Kidney (tissue), 14 donors: ENCODE data around the gene CRIP1. TPM values are rescaled to one million over a fixed set of nuclear protein-coding genes. Genes with fewer than 3 reads are reported as not detected.

Experiments used
- DNase-seq, 5 donors: peaks; one replicate each; pipeline ENCODE4 v3.0.0-alpha.2; 2013 to 2020
- FAIRE-seq: peaks from 2 replicates; lab custom pipeline; 2012; peaks lifted over from hg19 to GRCh38; lab: Jason Lieb, UNC
- H3K27ac ChIP-seq, 2 donors: one replicate each; pipeline ENCODE4 v1.7.0; 2013; ENCODE audit warnings: low read depth in 2 of 2, low read length in 2 of 2, inconsistent platforms in 1 of 2
- H3K27me3 ChIP-seq: one replicate; pipeline ENCODE4 v1.7.1; 2013; ENCODE audit warnings: low read length, inconsistent platforms; ENCODE audit not compliant: control insufficient read depth, insufficient read depth
- H3K36me3 ChIP-seq, 3 donors: one replicate each; pipeline versions ENCODE4 v1.7.0 to v1.7.1; 2013; ENCODE audit warnings: low read length in 3 of 3, control low read depth in 1 of 3, inconsistent platforms in 1 of 3; ENCODE audit not compliant: insufficient read depth in 3 of 3, control insufficient read depth in 2 of 3
- H3K4me1 ChIP-seq, 3 donors: one replicate each; pipeline versions ENCODE4 v1.7.0 to v1.7.1; 2013; ENCODE audit warnings: low read length in 3 of 3, inconsistent platforms in 1 of 3, low read depth in 1 of 3; ENCODE audit not compliant: control insufficient read depth in 2 of 3, insufficient read depth in 2 of 3
- H3K4me3 ChIP-seq, 3 donors: one replicate each; pipeline versions ENCODE4 v1.7.0 to v1.8.1; 2013; ENCODE audit warnings: low read length in 3 of 3, control low read depth in 1 of 3, inconsistent platforms in 1 of 3
- H3K9ac ChIP-seq, 3 donors: one replicate each; pipeline versions ENCODE4 v1.7.0 to v1.7.1; 2013; ENCODE audit warnings: low read length in 3 of 3, control low read depth in 1 of 3, inconsistent platforms in 1 of 3
- H3K9me3 ChIP-seq, 3 donors: one replicate each; pipeline versions ENCODE4 v1.7.0 to v1.7.1; 2013; ENCODE audit warnings: low read length in 3 of 3, control low read depth in 1 of 3, inconsistent platforms in 1 of 3; ENCODE audit not compliant: control insufficient read depth in 2 of 3, insufficient read depth in 1 of 3
- intact Hi-C: fragments of 100-400 bp; cut with DNase I; formaldehyde crosslinking; loops from one replicate; pipeline ENCODE4 v1.11.1; 2022
- polyA plus RNA-seq: library from polyadenylated mRNA; stranded (reverse); fragments of 350-450 nt; fragmentation: Illumina TruSeq; extraction: RNeasy Lipid Tissue Mini Kit (QIAGEN cat#74804); gene quantifications from one replicate; pipeline ENCODE4 v1.2.3, GENCODE V29; 2014; ENCODE audit warnings: low read depth, low replicate concordance; ENCODE audit not compliant: insufficient read depth
- total RNA-seq: library from RNA; stranded (reverse); fragmentation: NEBNext Ultra II Directional; extraction: Animal tissue kit (Norgen Biotek cat#: 25700); gene quantifications from one replicate; pipeline ENCODE4 v1.2.1, GENCODE V29; 2021
- TF ChIP-seq, protein P1 (sequence below): IDR thresholded peaks from 3 replicates; pipeline ENCODE4 v1.5.1; 2012; ENCODE audit warnings: mild to moderate bottlenecking, moderate library complexity, borderline replicate concordance; ENCODE audit not compliant: insufficient read depth; ENCODE audit errors: extremely low read depth
- donor health status: control.
- donor health status: control.
- donor health status: control.
- donor health status: control.
- donor health status: control.
- donor health status: DM: yes; HTN: yes; CAD: no.
- donor health status: Normal renal cell carcinoma (clear cell type).

The CRIP1 gene
- total and polyA plus RNA-seq, 2 donors from 2014 or later: 272 to 381 TPM

DNA sequence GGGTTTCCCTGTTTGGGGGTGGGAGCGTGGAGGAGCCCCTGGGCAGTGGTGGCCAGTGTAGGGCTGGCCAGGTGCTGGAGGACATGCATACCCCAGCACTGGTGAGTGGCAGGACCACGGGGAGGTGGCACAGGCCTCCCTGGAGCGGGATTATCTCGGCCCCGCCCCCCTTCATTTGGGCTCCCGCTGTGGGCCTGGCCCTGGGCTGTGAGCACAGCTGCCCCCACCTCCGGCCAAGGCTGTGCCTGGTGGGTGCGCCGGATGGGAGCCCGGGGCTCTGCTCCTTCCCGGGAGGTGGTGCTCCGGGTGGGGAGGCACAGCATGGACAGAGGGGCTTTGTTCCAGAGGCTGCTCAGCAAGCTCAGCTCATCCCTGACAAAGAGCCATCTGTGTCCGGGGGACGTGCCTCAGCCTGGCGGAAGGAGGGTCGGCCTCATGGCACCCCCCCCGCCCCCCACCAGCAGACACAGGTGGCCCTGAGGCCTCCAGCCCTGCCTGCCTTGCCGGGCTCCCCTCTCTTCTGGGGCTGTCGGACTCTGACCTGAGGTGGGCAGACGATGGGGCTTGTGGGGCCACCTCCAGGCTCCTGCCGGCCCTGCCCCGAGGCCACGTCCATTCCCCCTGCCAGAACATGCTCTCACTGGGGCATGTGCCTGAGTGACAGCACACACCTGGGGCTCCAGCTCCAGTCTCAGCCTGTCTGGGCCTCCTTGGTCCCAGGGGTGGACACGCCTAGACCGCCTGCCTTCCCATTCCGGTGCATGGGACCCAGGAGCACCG, 12.8 kb downstream of the CRIP1 start:
- Histone ChIP-seq H3K27ac (no peak overlapping the region), H3K4me1 (no peaks in the 10 kb centered on the region), H3K4me3 (no peak overlapping the region), H3K9me3 (no peaks in the 10 kb centered on the region), H3K36me3 (no peaks in the 10 kb centered on the region), H3K9ac (no peak overlapping the region), H3K27me3 (no peaks in the 10 kb centered on the region)
- TF ChIP-seq, protein P1, sequence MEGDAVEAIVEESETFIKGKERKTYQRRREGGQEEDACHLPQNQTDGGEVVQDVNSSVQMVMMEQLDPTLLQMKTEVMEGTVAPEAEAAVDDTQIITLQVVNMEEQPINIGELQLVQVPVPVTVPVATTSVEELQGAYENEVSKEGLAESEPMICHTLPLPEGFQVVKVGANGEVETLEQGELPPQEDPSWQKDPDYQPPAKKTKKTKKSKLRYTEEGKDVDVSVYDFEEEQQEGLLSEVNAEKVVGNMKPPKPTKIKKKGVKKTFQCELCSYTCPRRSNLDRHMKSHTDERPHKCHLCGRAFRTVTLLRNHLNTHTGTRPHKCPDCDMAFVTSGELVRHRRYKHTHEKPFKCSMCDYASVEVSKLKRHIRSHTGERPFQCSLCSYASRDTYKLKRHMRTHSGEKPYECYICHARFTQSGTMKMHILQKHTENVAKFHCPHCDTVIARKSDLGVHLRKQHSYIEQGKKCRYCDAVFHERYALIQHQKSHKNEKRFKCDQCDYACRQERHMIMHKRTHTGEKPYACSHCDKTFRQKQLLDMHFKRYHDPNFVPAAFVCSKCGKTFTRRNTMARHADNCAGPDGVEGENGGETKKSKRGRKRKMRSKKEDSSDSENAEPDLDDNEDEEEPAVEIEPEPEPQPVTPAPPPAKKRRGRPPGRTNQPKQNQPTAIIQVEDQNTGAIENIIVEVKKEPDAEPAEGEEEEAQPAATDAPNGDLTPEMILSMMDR: no peak
- intact Hi-C loops: no loop called here
- DNase-seq (peak in 3 of 5 donors; percentile 12 to 71 (median 69)), FAIRE-seq (no peak)

DNA sequence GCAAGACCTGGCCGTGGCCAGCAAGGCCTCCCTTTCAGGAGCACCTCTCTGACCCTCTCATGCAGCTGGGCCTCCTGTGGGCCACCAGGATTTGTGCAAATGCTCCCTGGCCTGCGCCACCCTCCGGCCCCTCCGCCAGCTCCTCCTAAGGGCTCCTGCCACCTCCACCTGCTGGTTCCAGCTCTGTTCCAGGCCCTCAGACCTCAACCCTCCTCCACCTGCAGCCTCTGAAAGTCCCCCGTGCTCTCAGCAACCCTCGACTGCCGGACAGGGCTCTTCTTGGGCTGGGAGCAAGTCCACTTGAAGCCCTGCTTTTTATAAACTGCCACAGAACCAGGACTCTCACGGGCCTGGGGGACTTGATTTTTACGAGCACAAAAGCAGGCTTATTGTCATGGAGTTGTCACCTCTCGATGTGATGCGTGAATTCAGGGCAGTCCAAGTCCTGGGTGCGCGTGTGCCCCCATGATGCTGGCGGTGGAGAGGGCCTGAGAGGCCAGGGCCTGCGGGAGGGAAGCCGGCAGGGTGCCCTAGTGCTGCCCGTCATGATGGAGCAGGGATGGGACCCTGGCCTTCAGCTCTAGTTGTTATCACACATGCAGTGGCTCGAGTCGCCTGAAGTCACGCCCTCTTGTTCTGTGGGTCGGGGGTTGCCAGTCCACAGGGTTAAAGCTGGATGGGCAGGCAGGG, 13.5 kb downstream of the CRIP1 start:
- Histone ChIP-seq H3K4me1 (no peaks in the 10 kb centered on the region), H3K4me3 (no peak overlapping the region), H3K9ac (no peak overlapping the region), H3K27ac (no peak overlapping the region), H3K36me3 (no peaks in the 10 kb centered on the region), H3K9me3 (no peaks in the 10 kb centered on the region), H3K27me3 (no peaks in the 10 kb centered on the region)
- DNase-seq: peak in 2 of 5 donors; percentile 55 to 66
- TF ChIP-seq, protein P1: no peak
- intact Hi-C loops: no loop called here
- no peak for FAIRE-seq

DNA sequence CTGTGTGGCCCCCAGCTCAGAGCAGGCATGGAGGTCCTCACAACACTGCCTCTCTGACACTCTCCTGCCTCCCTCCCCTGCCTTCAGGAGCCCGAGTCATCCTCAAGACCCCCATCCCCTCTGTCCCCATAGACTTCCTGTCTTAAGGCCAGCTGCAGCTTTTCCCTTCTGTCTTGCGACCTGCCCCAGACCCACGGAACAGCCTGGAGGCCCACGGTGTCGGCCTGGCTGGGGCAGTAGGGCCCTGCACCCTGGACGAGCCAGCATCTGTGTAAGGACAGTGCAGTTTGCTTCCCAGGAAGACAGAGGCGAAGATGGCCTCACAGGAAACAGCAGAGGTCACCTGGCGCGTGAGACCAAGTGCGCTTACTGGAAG, 14.0 kb downstream of the CRIP1 start:
- peak in 1 of 5 donors; percentile 50 for DNase-seq
- Histone ChIP-seq H3K27ac (no peak overlapping the region), H3K9me3 (no peaks in the 10 kb centered on the region), H3K9ac (no peak overlapping the region), H3K4me3 (no peak overlapping the region), H3K27me3 (no peaks in the 10 kb centered on the region), H3K36me3 (no peaks in the 10 kb centered on the region), H3K4me1 (no peaks in the 10 kb centered on the region)
- TF ChIP-seq, protein P1: no peak
- FAIRE-seq: no peak
- intact Hi-C loops: no loop called here
